Loucy (cell line): ENCODE data around the gene KCNMA1.

Experiments
- EZH2phosphoT487 ChIP-seq: fragments of 200-600 bp; IDR thresholded peaks from 2 replicates; pipeline ENCODE4 v1.6.1; 2018; ENCODE audit warnings: antibody characterized with exemption, mild to moderate bottlenecking, moderate library complexity, borderline replicate concordance
- TF ChIP-seq, protein P1 (sequence below): fragments of 200-600 bp; sonication (generic); conservative IDR thresholded peaks from 2 replicates; pipeline ENCODE4 v1.5.1; 2014; ENCODE audit warnings: mild to moderate bottlenecking, antibody characterized with exemption, low read length

DNA sequence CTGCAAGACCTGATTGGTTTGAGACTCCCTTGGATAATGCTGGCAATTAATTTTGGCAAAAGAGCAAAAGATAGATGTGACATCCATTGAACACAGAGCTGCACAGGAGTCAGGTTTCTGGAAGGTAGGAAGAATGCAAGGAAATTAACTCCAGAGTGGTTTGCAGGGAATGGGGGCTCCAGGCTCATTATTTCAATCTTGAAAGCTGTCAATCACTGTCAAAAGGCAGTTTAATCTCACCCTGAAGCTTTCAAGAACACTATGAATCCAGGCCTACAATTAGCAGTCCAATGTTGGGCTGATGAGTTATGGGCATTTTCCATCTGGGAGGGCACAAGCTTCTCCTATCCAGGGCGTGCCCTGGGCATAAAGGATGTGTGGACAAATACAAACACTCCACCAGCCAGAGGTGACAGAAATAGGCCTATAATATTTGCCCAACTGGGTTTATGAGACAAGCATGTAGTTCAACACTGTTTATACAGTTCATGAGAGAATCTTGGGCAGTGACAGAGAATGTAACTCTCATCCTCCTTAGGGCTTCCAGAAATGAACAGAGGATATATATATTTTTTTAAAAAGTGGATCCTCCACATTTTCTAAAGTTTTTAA, 80.5 kb downstream of the KCNMA1 start:
- TF ChIP-seq, protein P1, sequence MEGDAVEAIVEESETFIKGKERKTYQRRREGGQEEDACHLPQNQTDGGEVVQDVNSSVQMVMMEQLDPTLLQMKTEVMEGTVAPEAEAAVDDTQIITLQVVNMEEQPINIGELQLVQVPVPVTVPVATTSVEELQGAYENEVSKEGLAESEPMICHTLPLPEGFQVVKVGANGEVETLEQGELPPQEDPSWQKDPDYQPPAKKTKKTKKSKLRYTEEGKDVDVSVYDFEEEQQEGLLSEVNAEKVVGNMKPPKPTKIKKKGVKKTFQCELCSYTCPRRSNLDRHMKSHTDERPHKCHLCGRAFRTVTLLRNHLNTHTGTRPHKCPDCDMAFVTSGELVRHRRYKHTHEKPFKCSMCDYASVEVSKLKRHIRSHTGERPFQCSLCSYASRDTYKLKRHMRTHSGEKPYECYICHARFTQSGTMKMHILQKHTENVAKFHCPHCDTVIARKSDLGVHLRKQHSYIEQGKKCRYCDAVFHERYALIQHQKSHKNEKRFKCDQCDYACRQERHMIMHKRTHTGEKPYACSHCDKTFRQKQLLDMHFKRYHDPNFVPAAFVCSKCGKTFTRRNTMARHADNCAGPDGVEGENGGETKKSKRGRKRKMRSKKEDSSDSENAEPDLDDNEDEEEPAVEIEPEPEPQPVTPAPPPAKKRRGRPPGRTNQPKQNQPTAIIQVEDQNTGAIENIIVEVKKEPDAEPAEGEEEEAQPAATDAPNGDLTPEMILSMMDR = no peak
- no peak for TF ChIP-seq EZH2phosphoT487
